GM13976 (cell line): ENCODE data around the gene MYOM3.

Experiments
- DNase-seq: peaks from one replicate; pipeline ENCODE4 v3.0.0; 2012; ENCODE audit warnings: low spot score
- in situ Hi-C: fragments of 300-500 bp; cut with MboI; formaldehyde crosslinking; loops from one replicate; pipeline ENCODE4 v1.12.0; 2022; ENCODE audit warnings: low sequenced_read_pairs, mixed read lengths, inconsistent platforms; ENCODE audit not compliant: unreplicated experiment
- TF ChIP-seq, protein P1 (sequence below): IDR thresholded peaks from 2 replicates; pipeline ENCODE4 v1.5.1; 2012; ENCODE audit warnings: borderline replicate concordance, mild to moderate bottlenecking; ENCODE audit not compliant: insufficient read depth; ENCODE audit errors: extremely low read depth, missing control alignments, control extremely low read depth

MYOM3 gene

GRCh38 chr1:24103408-24103807 lies 8.5 kb downstream of the MYOM3 start:
- TF ChIP-seq, protein P1, sequence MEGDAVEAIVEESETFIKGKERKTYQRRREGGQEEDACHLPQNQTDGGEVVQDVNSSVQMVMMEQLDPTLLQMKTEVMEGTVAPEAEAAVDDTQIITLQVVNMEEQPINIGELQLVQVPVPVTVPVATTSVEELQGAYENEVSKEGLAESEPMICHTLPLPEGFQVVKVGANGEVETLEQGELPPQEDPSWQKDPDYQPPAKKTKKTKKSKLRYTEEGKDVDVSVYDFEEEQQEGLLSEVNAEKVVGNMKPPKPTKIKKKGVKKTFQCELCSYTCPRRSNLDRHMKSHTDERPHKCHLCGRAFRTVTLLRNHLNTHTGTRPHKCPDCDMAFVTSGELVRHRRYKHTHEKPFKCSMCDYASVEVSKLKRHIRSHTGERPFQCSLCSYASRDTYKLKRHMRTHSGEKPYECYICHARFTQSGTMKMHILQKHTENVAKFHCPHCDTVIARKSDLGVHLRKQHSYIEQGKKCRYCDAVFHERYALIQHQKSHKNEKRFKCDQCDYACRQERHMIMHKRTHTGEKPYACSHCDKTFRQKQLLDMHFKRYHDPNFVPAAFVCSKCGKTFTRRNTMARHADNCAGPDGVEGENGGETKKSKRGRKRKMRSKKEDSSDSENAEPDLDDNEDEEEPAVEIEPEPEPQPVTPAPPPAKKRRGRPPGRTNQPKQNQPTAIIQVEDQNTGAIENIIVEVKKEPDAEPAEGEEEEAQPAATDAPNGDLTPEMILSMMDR = no peak
- no peak for DNase-seq
- in situ Hi-C loops = no loop called here

- TF ChIP-seq, protein P1 = no peak
- DNase-seq = no peak
- in situ Hi-C loops = no loop called here
Measured at GRCh38 chr1:24102961-24103360, 9.0 kb downstream of the MYOM3 start.

GRCh38 chr1:24101796-24102586 lies 9.9 kb downstream of the MYOM3 start:
- TF ChIP-seq, protein P1 = no peak
- in situ Hi-C loops = no loop called here
- no peak for DNase-seq

DNA sequence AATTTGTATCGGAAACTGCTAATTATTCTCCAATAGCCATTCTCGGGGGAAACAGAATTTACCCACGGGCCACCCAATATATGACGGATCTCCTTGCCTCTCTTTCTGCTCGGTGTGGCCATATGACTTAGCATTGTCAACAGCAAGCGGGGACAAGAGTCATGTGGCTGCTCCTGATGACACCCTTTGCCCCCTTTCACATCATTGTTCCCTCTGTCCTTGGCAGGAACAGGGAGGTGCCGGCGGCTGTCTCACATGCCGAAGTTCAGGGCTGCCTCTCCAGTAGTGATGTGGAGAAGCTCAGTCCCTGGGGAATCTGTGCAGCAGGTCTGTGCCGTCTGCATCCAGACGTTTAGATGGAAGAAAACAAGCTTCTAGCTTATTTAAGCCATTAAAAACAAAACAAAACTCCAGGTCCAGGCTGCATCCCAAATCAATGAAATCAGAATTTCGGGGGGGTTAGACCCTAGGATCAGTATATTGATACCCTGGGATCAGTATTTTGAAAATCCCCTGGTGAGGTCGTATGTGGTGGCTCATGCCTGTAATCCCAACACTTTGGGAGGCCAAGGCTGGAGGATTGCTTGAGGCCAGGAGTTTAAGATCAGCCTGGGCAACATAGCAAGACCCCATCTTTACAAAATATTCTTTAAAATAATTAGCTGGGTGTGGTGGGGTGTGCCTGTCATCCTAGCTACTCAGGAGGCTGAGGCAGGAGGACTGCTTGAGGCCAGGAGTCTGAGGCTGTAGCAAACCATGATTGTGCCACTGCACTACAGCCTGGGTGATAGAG lies 10.8 kb downstream of the MYOM3 start:
- TF ChIP-seq, protein P1 = no peak
- in situ Hi-C loops = no loop called here
- no peak for DNase-seq

DNA sequence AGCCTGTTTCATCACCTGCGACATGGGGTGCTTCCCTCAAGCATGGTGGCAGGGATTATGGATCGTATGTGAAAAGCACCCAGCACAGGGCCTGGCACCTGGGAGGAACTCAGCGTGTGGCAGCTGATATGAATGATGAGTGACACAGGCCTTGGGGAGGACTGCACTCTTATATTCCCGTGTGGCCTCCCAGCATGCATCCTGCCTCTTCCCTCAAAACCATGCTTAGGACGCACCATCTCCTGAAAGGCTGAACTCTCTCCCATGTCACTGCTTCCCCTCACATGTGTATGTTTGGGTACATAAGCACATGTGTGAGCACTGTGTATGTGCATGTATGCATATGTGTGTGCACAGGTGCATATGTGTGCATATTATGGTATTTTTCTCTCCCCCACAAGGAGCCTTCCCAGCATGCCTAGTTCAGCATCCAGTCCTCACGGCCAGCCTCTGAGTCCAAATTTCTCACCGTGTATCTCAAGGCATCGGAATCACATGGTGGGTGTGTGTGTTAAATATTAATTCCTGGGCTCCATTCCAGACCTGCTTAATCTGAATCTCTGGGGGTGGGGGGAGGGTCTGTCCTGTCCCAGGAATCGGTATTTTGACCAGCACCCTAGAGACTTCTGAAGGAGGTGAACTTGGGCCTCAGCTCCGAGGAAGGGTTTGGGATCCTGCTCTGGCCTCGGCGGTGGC lies 12.8 kb downstream of the MYOM3 start:
- DNase-seq = no peak
- TF ChIP-seq, protein P1 = no peak
- in situ Hi-C loops = no loop called here

DNA sequence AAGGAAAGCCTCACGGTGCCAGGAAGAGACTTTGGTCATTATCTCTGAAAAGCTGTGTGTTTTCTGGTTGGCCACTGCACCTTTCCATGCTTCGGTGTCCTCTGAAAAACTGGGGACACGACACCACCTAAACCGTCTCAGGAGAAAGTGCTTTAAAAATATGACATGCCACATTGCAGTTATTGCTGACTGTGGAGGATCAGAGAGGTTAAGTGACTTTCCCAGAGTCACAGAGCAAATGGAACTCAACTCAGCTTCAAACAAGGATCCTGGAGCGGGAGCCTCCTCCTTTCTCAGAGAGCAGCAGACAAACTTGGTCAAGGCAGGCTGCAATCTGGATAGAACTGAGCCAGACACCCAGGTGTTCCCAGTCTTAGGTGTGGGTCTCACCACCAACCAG lies 13.8 kb downstream of the MYOM3 start:
- DNase-seq = no peak
- in situ Hi-C loops = no loop called here
- TF ChIP-seq, protein P1 = no peak
